Fibroblast of lung (primary cell): ENCODE data around the gene UBD. TPM values are rescaled to one million over a fixed set of nuclear protein-coding genes. Genes with fewer than 3 reads are reported as not detected.

Source experiments
- DNase-seq, 2 donors: peaks; one replicate each; pipeline versions ENCODE4 v3.0.0 to v3.0.0-alpha.2; 2010; ENCODE audit warnings: low read depth in 2 of 2
- H2AFZ ChIP-seq: 2 replicates; pipeline ENCODE4 v1.5.1; 2012; ENCODE audit warnings: low read length, control low read depth, inconsistent platforms
- H3K27ac ChIP-seq: 2 replicates; pipeline ENCODE4 v1.5.1; 2011; ENCODE audit warnings: low read length, control low read depth; ENCODE audit not compliant: insufficient read depth
- H3K27me3 ChIP-seq: 2 replicates; pipeline ENCODE4 v1.5.1; 2011; ENCODE audit warnings: mild to moderate bottlenecking, low read length; ENCODE audit not compliant: control insufficient read depth, insufficient read depth
- H3K36me3 ChIP-seq: 2 replicates; pipeline ENCODE4 v1.5.1; 2011; ENCODE audit warnings: low read length; ENCODE audit not compliant: control insufficient read depth, insufficient read depth
- H3K4me1 ChIP-seq: 2 replicates; pipeline ENCODE4 v1.5.1; 2011; ENCODE audit warnings: low read length; ENCODE audit not compliant: control insufficient read depth, insufficient read depth; ENCODE audit errors: extremely low read depth
- H3K4me2 ChIP-seq: 2 replicates; pipeline ENCODE4 v1.5.1; 2011; ENCODE audit warnings: low read length, control low read depth; ENCODE audit not compliant: insufficient read depth; ENCODE audit errors: extremely low read depth
- H3K4me3 ChIP-seq, 4 experiments: fragments of 200-600 bp in 1 of 4; sonication (generic) in 1 of 4; replicated peaks in 1 of 4; 2 replicates each; pipeline ENCODE4 v1.5.1; 2011 to 2016; ENCODE audit warnings: low read length in 4 of 4, low read depth in 3 of 4, mild to moderate bottlenecking in 3 of 4, control low read depth in 2 of 4, inconsistent platforms in 1 of 4, mixed read lengths in 1 of 4; ENCODE audit not compliant: insufficient read depth in 1 of 4; ENCODE audit errors: control extremely low read depth in 1 of 4
- H3K79me2 ChIP-seq: 2 replicates; pipeline ENCODE4 v1.5.1; 2012; ENCODE audit warnings: mild to moderate bottlenecking, low read length, inconsistent platforms; ENCODE audit not compliant: control insufficient read depth, insufficient read depth
- H3K9ac ChIP-seq: 2 replicates; pipeline ENCODE4 v1.5.1; 2011; ENCODE audit warnings: mild to moderate bottlenecking, low read length, control low read depth; ENCODE audit not compliant: insufficient read depth
- H3K9me3 ChIP-seq: 2 replicates; pipeline ENCODE4 v1.5.1; 2012; ENCODE audit warnings: low read depth, low read length; ENCODE audit not compliant: control insufficient read depth, insufficient read depth
- H4K20me1 ChIP-seq: 2 replicates; pipeline ENCODE4 v1.5.1; 2011; ENCODE audit warnings: low read length; ENCODE audit not compliant: control insufficient read depth, insufficient read depth; ENCODE audit errors: extremely low read depth
- EZH2 ChIP-seq: IDR thresholded peaks from 2 replicates; pipeline ENCODE4 v1.5.1; 2012; ENCODE audit warnings: low read length, control low read depth, mild to moderate bottlenecking; ENCODE audit errors: missing control alignments
- polyA plus RNA-seq, 2 donors: library from polyadenylated mRNA; depleted of rRNA in 1 of 2; stranded (reverse) in 1 of 2; unstranded in 1 of 2; fragments of >200 nt; gene quantifications; 2 replicates each; pipeline ENCODE4 v1.2.1, GENCODE V29; 2011 to 2012; ENCODE audit warnings: missing spikeins in 1 of 2
- total RNA-seq: library from RNA; depleted of rRNA; stranded (reverse); fragments of >200 nt; gene quantifications from 2 replicates; pipeline ENCODE4 v1.2.1, GENCODE V29; 2014
- TF ChIP-seq, protein P1 (sequence below), 2 donors: IDR thresholded peaks in 1 of 2; conservative IDR thresholded peaks in 1 of 2; 1 replicate in 1 of 2; 2 replicates in 1 of 2; pipeline ENCODE4 v1.5.1; 2011 to 2012; ENCODE audit warnings: low read length in 2 of 2, control low read depth in 1 of 2, inconsistent platforms in 1 of 2, low read depth in 1 of 2, mild to moderate bottlenecking in 1 of 2

The UBD gene
- total and polyA plus RNA-seq, 2 donors (not counting 1 experiment from before 2014, with no cell fraction given) = 0.06 TPM; not detected in 1

- Histone ChIP-seq H3K36me3 (no peaks in the 10 kb centered on the region), H4K20me1 (no peaks in the 10 kb centered on the region), H3K27me3 (no peaks in the 10 kb centered on the region), H3K9ac (no peak overlapping the region), H3K9me3 (no peaks in the 10 kb centered on the region), H3K4me3 (no peak overlapping the region), H3K4me2 (no peak overlapping the region), H3K27ac (no peak overlapping the region), H3K79me2 (no peaks in the 10 kb centered on the region), H2AFZ (no peak overlapping the region), H3K4me1 (no peaks in the 10 kb centered on the region)
- TF ChIP-seq, protein P1, sequence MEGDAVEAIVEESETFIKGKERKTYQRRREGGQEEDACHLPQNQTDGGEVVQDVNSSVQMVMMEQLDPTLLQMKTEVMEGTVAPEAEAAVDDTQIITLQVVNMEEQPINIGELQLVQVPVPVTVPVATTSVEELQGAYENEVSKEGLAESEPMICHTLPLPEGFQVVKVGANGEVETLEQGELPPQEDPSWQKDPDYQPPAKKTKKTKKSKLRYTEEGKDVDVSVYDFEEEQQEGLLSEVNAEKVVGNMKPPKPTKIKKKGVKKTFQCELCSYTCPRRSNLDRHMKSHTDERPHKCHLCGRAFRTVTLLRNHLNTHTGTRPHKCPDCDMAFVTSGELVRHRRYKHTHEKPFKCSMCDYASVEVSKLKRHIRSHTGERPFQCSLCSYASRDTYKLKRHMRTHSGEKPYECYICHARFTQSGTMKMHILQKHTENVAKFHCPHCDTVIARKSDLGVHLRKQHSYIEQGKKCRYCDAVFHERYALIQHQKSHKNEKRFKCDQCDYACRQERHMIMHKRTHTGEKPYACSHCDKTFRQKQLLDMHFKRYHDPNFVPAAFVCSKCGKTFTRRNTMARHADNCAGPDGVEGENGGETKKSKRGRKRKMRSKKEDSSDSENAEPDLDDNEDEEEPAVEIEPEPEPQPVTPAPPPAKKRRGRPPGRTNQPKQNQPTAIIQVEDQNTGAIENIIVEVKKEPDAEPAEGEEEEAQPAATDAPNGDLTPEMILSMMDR (conservative IDR thresholded peaks at IDR 0.05 in 1 of 2, IDR thresholded peaks at IDR 0.05 in 1 of 2; ENCODE audit: low read depth in 1 of 2, low read length in 2 of 2) = no peak
- DNase-seq = no peak
Measured at GRCh38 chr6:29520232-29520631, 39.3 kb downstream of the UBD start.

DNA sequence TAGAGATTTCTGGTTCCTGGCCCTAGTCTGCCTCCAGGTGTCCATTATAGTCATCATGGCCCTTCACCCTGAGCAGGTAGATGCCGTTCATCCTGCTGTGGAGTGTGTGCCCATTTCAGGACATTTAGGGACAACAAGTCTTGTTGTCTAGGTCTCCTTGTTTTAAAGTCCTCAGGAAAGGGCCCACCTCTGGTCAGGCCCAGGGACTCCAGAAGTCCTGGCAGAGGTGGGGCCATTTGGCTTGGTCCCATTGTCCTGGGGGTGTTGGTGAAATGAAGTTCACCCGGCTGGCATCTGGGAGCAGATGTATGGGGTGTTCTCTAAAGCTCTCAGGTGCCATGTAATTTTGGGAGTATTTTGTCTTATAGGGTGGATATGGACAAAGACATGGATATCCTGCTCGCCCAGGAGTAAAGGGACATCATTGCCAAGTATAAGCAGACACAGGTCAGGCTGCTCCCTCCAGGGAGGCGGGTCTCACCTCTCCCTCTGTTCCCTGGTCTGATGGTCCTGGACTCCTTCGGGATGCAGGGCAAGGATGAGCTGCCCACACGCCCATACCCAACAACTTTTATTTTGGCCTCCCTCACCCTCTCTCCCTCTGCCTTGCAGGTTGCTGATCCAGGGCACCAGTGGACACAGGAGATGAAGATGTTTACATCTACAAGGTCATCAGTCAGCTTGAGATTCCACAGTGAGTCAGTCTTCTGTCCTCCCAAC is 40.1 kb downstream of the UBD start:
- H3K9ac ChIP-seq = no peak overlapping the region
- H4K20me1 ChIP-seq = no peaks in the 10 kb centered on the region
- H3K79me2 ChIP-seq = no peaks in the 10 kb centered on the region
- no peak overlapping the region for H3K4me3 ChIP-seq
- no peaks in the 10 kb centered on the region for H3K36me3 ChIP-seq
- no peak for DNase-seq
- H3K4me2 ChIP-seq = no peak overlapping the region
- H3K4me1 ChIP-seq = no peaks in the 10 kb centered on the region
- no peak overlapping the region for H3K27ac ChIP-seq
- H3K27me3 ChIP-seq = no peaks in the 10 kb centered on the region
- no peak for TF ChIP-seq EZH2
- TF ChIP-seq, protein P1 (conservative IDR thresholded peaks at IDR 0.05 in 1 of 2, IDR thresholded peaks at IDR 0.05 in 1 of 2; ENCODE audit: low read depth in 1 of 2, low read length in 2 of 2) = no peak
- H2AFZ ChIP-seq = no peak overlapping the region
- no peaks in the 10 kb centered on the region for H3K9me3 ChIP-seq

- H3K9me3 ChIP-seq = no peaks in the 10 kb centered on the region
- H2AFZ ChIP-seq = no peak overlapping the region
- DNase-seq = no peak
- no peaks in the 10 kb centered on the region for H3K4me1 ChIP-seq
- no peaks in the 10 kb centered on the region for H3K79me2 ChIP-seq
- no peak overlapping the region for H3K9ac ChIP-seq
- H3K4me2 ChIP-seq = no peak overlapping the region
- no peaks in the 10 kb centered on the region for H3K36me3 ChIP-seq
- H4K20me1 ChIP-seq = no peaks in the 10 kb centered on the region
- no peak for TF ChIP-seq EZH2
- TF ChIP-seq, protein P1 (conservative IDR thresholded peaks at IDR 0.05 in 1 of 2, IDR thresholded peaks at IDR 0.05 in 1 of 2; ENCODE audit: low read depth in 1 of 2, low read length in 2 of 2) = no peak
- no peak overlapping the region for H3K4me3 ChIP-seq
- H3K27ac ChIP-seq = no peak overlapping the region
- H3K27me3 ChIP-seq = no peaks in the 10 kb centered on the region
Measured at GRCh38 chr6:29517728-29518440, 41.6 kb downstream of the UBD start.
